Esophagus squamous epithelium (tissue), 5 donors: ENCODE results near the gene CYP21A2. TPM values are rescaled to one million over a fixed set of nuclear protein-coding genes. Genes with fewer than 3 reads are reported as not detected.

Source experiments
- DNase-seq: peaks from one replicate; lab custom pipeline; 2025; lab: John Stamatoyannopoulos, UW
- H3K27ac ChIP-seq, 4 donors: fragments of 200-600 bp; sonication (generic); one replicate each; pipeline ENCODE4 v1.5.1; 2016 to 2019; ENCODE audit warnings: mild to moderate bottlenecking in 1 of 4
- H3K27me3 ChIP-seq, 4 donors: fragments of 200-600 bp; sonication (generic); 1 replicate in 3 of 4; 2 replicates in 1 of 4; pipeline versions ENCODE4 v1.5.1 to v1.6.0; 2017 to 2021; ENCODE audit warnings: antibody characterized with exemption in 1 of 4
- H3K36me3 ChIP-seq, 3 donors: fragments of 200-600 bp; sonication (generic); one replicate each; pipeline ENCODE4 v1.5.1; 2016 to 2019
- H3K4me1 ChIP-seq, 3 donors: fragments of 200-600 bp; sonication (generic); one replicate each; pipeline ENCODE4 v1.5.1; 2017 to 2019
- H3K4me3 ChIP-seq, 4 donors: fragments of 200-600 bp; sonication (generic); 1 replicate in 3 of 4; 2 replicates in 1 of 4; pipeline ENCODE4 v1.5.1; 2016 to 2019; ENCODE audit warnings: mild to moderate bottlenecking in 2 of 4, moderate library complexity in 1 of 4
- H3K9me3 ChIP-seq, 3 donors: fragments of 200-600 bp; sonication (generic); one replicate each; pipeline ENCODE4 v1.5.1; 2016 to 2019
- POLR2A ChIP-seq, 4 donors: fragments of 450-650 bp; IDR thresholded peaks; one replicate each; pipeline ENCODE4 v1.6.1; 2017; ENCODE audit warnings: antibody characterized with exemption in 4 of 4, mild to moderate bottlenecking in 4 of 4, moderate library complexity in 3 of 4
- WGBS, 2 donors: methylation state at CpG; one replicate each; pipeline ENCODE4 v1.1.5; 2018; 5-methylcytosine and 5-hydroxymethylcytosine counted together
- intact Hi-C: fragments of 100-400 bp; cut with DNase I; formaldehyde crosslinking; loops from one replicate; pipeline ENCODE4 v1.15.0; 2022
- total RNA-seq, 4 donors: library from RNA; depleted of rRNA; stranded (reverse); fragments of >200 nt; gene quantifications; one replicate each; pipeline ENCODE4 v1.1.0, GENCODE V29; 2016
- TF ChIP-seq, protein P1 (sequence below), 6 experiments: fragments of 450-650 bp in 4 of 6; fragments of 200-600 bp in 2 of 6; sonication (generic) in 2 of 6; IDR thresholded peaks; one replicate each; pipeline ENCODE4 v1.5.1; 2016 to 2019; ENCODE audit warnings: antibody characterized with exemption in 6 of 6, mild to moderate bottlenecking in 4 of 6, moderate library complexity in 4 of 6
- donor health status: DM: yes; HTN: yes; CAD: no.

Gene CYP21A2
- total RNA-seq, 4 donors from 2014 or later, result 0.22 TPM; not detected in 3

DNA sequence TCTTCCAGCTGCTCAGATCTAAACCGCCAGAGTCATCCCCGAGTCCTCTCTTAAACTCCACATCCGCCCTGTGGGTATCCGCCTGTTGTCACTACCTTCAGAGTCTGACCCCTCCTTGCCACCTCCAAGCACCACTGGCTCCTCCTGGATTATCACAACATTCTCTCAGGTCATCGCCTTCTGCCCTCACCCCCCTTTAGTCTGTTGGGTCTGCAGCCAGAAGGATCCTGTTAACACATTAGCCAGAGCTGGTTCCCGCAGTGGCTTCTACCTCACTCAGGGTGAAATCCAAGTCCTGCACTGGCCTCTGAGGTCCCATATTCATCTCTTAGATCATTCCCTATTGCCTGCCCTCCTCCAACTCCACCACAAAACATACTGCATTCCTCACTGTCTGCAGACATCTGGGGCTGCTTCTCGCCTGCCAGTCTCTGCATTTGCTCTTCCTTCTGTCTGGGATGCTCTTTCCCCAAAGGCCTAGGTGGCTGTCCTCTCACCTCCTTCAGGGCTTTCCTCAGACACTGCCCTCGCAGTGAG is 36.8 kb downstream of the CYP21A2 start:
- Histone ChIP-seq H3K4me3 (no peak overlapping the region), H3K36me3 (peaks cover 0 to 26% (median 4%) of the 10 kb centered on the region in 3 donors), H3K27ac (peak overlapping the region in 3 of 4 donors; percentile 53 to 81 (median 65)), H3K9me3 (no peaks in the 10 kb centered on the region), H3K4me1 (peaks cover 0 to 33% (median 10%) of the 10 kb centered on the region in 3 donors), H3K27me3 (no peaks in the 10 kb centered on the region)
- no peak for DNase-seq
- 88 to 89% methylated on average over 8 of the region's 8 CpGs for WGBS, 2 donors
- intact Hi-C loops, result no loop called here
- TF ChIP-seq, protein P1, sequence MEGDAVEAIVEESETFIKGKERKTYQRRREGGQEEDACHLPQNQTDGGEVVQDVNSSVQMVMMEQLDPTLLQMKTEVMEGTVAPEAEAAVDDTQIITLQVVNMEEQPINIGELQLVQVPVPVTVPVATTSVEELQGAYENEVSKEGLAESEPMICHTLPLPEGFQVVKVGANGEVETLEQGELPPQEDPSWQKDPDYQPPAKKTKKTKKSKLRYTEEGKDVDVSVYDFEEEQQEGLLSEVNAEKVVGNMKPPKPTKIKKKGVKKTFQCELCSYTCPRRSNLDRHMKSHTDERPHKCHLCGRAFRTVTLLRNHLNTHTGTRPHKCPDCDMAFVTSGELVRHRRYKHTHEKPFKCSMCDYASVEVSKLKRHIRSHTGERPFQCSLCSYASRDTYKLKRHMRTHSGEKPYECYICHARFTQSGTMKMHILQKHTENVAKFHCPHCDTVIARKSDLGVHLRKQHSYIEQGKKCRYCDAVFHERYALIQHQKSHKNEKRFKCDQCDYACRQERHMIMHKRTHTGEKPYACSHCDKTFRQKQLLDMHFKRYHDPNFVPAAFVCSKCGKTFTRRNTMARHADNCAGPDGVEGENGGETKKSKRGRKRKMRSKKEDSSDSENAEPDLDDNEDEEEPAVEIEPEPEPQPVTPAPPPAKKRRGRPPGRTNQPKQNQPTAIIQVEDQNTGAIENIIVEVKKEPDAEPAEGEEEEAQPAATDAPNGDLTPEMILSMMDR (IDR thresholded peaks at IDR 0.05), result no peak
- TF ChIP-seq POLR2A (IDR thresholded peaks at IDR 0.05), result no peak

DNA sequence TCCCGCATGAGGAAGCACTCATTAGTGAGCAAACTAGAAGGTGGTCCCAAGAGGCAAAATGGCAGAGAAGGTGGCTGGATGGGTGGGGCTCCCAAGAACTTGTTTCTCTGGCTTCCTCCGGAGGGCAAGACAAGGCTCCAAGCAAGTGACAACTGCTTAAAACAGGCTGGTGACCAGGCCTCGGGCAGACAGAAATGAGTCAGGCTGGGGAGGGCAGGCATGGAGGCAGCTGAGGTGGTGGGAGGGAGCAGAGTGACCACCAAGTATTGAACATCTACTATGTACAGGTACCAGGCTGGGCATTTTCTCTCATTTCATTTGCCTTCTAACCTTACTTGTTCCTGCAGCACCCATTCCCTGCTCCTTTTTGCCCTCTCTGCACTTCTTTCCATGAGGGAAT is 37.6 kb downstream of the CYP21A2 start:
- 43 to 44% methylated on average over 2 to 3 of the region's 3 CpGs for WGBS, 2 donors
- peaks cover 0 to 25% (median 4%) of the 10 kb centered on the region in 3 donors for H3K36me3 ChIP-seq
- peaks cover 0 to 40% (median 13%) of the 10 kb centered on the region in 3 donors for H3K4me1 ChIP-seq
- no peak for TF ChIP-seq POLR2A (IDR thresholded peaks at IDR 0.05)
- peak overlapping the region; percentile 52 to 81 (median 59) for H3K27ac ChIP-seq
- DNase-seq, result no peak
- H3K9me3 ChIP-seq, result no peaks in the 10 kb centered on the region
- no peak overlapping the region for H3K4me3 ChIP-seq
- no peaks in the 10 kb centered on the region for H3K27me3 ChIP-seq
- intact Hi-C loops, result no loop called here

DNA sequence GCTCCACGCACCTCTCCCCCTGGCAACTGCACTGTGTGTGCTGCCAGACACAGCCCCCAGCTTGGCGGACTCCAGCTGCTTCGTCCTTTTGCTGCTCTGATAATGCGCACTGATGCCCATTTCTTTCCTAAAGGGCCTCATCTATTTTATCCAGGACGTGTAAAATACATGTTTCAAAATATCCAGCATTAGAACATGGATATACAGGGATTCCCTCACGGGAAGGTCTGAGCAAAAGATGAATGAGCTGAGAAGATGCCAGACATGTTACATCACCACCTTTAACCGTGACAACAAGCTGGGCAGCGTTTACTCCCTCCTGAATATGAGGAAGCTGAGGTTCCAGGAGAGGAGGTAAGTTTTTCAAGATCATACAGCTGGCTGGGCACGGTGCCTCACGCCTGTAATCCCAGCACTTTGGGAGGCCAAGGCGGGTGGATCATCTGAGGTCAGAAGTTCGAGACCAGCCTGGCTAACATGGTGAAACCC is 38.1 kb downstream of the CYP21A2 start:
- Histone ChIP-seq H3K4me3 (no peak overlapping the region), H3K36me3 (peaks cover 0 to 25% (median 4%) of the 10 kb centered on the region in 3 donors), H3K27me3 (no peaks in the 10 kb centered on the region), H3K27ac (peak overlapping the region; percentile 52 to 81 (median 62)), H3K4me1 (peaks cover 0 to 46% (median 19%) of the 10 kb centered on the region in 3 donors), H3K9me3 (no peaks in the 10 kb centered on the region)
- no peak for DNase-seq
- WGBS, 2 donors, result 41 to 44% methylated on average over 8 to 12 of the region's 12 CpGs
- intact Hi-C loops, result no loop called here
- TF ChIP-seq, protein P1 (IDR thresholded peaks at IDR 0.05), result no peak
- no peak for TF ChIP-seq POLR2A (IDR thresholded peaks at IDR 0.05)

DNA sequence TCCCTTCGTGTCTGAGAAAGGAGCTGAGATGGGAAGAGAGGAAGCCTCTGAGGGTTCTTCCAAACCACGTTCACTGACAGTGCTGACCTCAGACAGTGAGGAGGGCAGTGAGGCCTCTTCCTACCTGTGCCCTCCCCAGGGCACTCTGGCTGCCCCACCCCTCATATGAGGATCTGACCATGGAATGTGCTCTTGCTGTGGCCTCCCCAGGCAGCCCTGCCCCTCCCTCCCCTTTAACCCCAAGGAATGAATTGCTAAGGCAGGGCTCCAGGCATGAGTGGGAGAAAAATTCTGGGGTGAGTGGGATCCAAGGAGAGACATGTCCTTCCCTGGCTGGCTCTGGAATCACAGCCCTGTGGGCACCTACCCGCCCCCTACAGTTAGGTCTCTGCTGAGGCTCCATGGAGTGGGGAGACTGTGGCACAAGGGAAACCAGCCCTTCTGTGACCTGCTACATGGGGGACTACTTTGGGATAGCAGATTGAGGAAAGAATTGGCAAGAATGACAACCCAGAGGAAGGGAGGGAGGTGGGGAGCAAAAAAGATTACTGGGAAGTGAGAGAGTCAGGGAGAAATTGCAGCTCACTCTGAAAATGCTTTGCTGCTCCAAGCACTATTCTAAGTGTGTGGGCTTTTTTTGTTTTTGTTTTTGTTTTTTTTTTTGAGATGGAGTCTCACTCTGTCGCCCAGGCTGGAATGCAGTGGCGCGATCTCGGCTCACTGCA is 41.5 kb downstream of the CYP21A2 start:
- Histone ChIP-seq H3K9me3 (no peaks in the 10 kb centered on the region), H3K36me3 (peaks cover 0 to 18% (median 4%) of the 10 kb centered on the region in 3 donors), H3K27ac (peak overlapping the region in 2 of 4 donors; percentile 23 to 36), H3K4me1 (peaks cover 0 to 69% (median 33%) of the 10 kb centered on the region in 3 donors), H3K27me3 (peaks cover 0 to 4% (median 0%) of the 10 kb centered on the region in 4 donors), H3K4me3 (no peak overlapping the region)
- TF ChIP-seq, protein P1 (IDR thresholded peaks at IDR 0.05), result no peak
- no peak for TF ChIP-seq POLR2A (IDR thresholded peaks at IDR 0.05)
- intact Hi-C loops, result no loop called here
- WGBS, 2 donors, result 77 to 92% methylated on average over 4 to 6 of the region's 7 CpGs
- no peak for DNase-seq

DNA sequence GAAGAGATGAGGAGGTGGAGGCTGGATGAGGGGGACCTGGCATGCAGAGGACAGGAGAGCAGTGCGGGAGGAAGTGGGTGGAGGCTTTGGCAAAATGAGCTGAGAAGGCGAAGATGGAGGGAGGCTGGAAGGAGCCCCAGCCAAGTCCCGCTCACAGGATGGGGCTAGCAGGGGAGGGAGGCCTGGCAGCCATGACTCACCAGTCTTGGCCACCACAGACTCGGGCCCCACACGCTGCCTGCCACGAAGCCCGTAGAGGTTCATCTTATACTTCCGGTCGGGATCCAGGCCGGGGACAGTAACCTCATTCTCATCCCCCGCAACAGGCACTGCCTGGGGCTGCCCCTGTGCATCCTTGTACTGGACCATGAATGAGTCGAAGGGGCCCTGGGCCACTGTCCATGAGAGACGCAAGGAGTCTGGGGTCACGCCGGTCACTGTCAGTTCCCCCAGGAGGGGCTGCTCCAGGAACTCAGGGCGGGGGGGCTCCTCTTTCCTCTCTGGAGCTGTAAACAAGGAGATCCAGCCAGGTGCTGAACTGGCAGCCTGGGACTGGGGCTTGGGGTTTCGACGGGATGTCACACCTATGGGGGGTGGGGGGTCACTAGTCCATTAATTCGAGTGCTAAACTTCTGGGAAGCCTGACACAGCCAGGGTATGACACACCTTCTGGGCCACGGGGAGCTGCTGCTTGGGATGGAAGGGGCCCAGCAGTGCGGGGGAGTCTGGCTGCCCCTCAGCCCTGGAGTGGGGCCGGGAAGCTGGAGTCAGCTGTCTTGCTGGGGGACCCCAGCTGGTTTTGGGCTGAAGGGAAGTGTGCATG is 43.2 kb downstream of the CYP21A2 start:
- Histone ChIP-seq H3K27ac (peak overlapping the region in 3 of 4 donors; percentile 55 to 83 (median 74)), H3K27me3 (peaks cover 0 to 20% (median 0%) of the 10 kb centered on the region in 4 donors), H3K4me3 (no peak overlapping the region), H3K36me3 (peaks cover 0 to 18% (median 0%) of the 10 kb centered on the region in 3 donors), H3K4me1 (peaks cover 0 to 67% (median 33%) of the 10 kb centered on the region in 3 donors), H3K9me3 (no peaks in the 10 kb centered on the region)
- no peak for DNase-seq
- intact Hi-C loops, result no loop called here
- 27 to 43% methylated on average over 11 to 12 of the region's 22 CpGs for WGBS, 2 donors
- TF ChIP-seq POLR2A (IDR thresholded peaks at IDR 0.05), result no peak
- TF ChIP-seq, protein P1 (IDR thresholded peaks at IDR 0.05), result no peak
